HEK293T (cell line): ENCODE data around the gene STAG1.

Experiments
- CTCF ChIA-PET: fragments of 350-600 bp; formaldehyde crosslinking; extraction: SDS; loops from one replicate; lab custom pipeline; 2021; ENCODE audit warnings: antibody characterized with exemption, inconsistent platforms; lab: Yijun Ruan, JAX
- POLR2A ChIA-PET: fragments of 350-600 bp; formaldehyde crosslinking; extraction: SDS; loops from one replicate; lab custom pipeline; 2020; ENCODE audit warnings: antibody characterized with exemption, inconsistent platforms; lab: Yijun Ruan, JAX
- DNase-seq: peaks from one replicate; pipeline ENCODE4 v3.0.0; 2012; ENCODE audit warnings: mixed read lengths; ENCODE audit errors: extremely low spot score
- ARNT ChIP-seq: fragments of 450-650 bp; IDR thresholded peaks from 2 replicates; pipeline ENCODE4 v1.6.1; 2017; ENCODE audit warnings: mild to moderate bottlenecking
- BHLHE40 ChIP-seq: fragments of 450-650 bp; IDR thresholded peaks from 2 replicates; pipeline ENCODE4 v1.6.1; 2016; ENCODE audit warnings: mild to moderate bottlenecking, moderate library complexity, borderline replicate concordance
- CTBP1 ChIP-seq: fragments of 450-650 bp; IDR thresholded peaks from 2 replicates; pipeline ENCODE4 v1.6.1; 2016; ENCODE audit warnings: borderline replicate concordance
- ELF4 ChIP-seq: fragments of 450-650 bp; IDR thresholded peaks from 2 replicates; pipeline ENCODE4 v1.6.1; 2017; ENCODE audit warnings: antibody characterized with exemption
- FOXA1 ChIP-seq: fragments of 450-650 bp; IDR thresholded peaks from 2 replicates; pipeline ENCODE4 v1.6.1; 2016; ENCODE audit warnings: mild to moderate bottlenecking
- FOXK2 ChIP-seq: fragments of 450-650 bp; IDR thresholded peaks from 2 replicates; pipeline ENCODE4 v1.6.1; 2016; ENCODE audit warnings: mild to moderate bottlenecking
- FOXM1 ChIP-seq: fragments of 450-650 bp; IDR thresholded peaks from 2 replicates; pipeline ENCODE4 v1.6.1; 2017; ENCODE audit warnings: mild to moderate bottlenecking, borderline replicate concordance
- HDGF ChIP-seq: fragments of 450-650 bp; IDR thresholded peaks from 2 replicates; pipeline ENCODE4 v1.6.1; 2017; ENCODE audit warnings: antibody characterized with exemption, borderline replicate concordance
- L3MBTL2 ChIP-seq: fragments of 450-650 bp; conservative IDR thresholded peaks from 2 replicates; pipeline ENCODE4 v1.6.1; 2016; ENCODE audit warnings: mild to moderate bottlenecking
- LEF1 ChIP-seq: fragments of 450-650 bp; IDR thresholded peaks from 2 replicates; pipeline ENCODE4 v1.6.1; 2017; ENCODE audit warnings: mild to moderate bottlenecking, borderline replicate concordance
- NFRKB ChIP-seq: fragments of 450-650 bp; IDR thresholded peaks from 2 replicates; pipeline ENCODE4 v1.6.1; 2016; ENCODE audit warnings: mild to moderate bottlenecking, moderate library complexity
- PKNOX1 ChIP-seq: fragments of 450-650 bp; IDR thresholded peaks from 2 replicates; pipeline ENCODE4 v1.6.1; 2016
- SP1 ChIP-seq: fragments of 450-650 bp; IDR thresholded peaks from 2 replicates; pipeline ENCODE4 v1.6.1; 2017
- SUZ12 ChIP-seq: fragments of 450-650 bp; IDR thresholded peaks from 2 replicates; pipeline ENCODE4 v1.6.1; 2016; ENCODE audit warnings: mild to moderate bottlenecking
- TARDBP ChIP-seq: fragments of 450-650 bp; IDR thresholded peaks from 2 replicates; pipeline ENCODE4 v1.6.1; 2016
- ZNF384 ChIP-seq: fragments of 450-650 bp; IDR thresholded peaks from 2 replicates; pipeline ENCODE4 v1.6.1; 2016

The STAG1 gene

GRCh38 chr3:136658946-136659682 is 93.1 kb downstream of the STAG1 start:
- TF ChIP-seq PKNOX1 = 0 out of 2 replicates have a peak, but pooled peaks have one; percentile 17
- no peak for TF ChIP-seq NFRKB
- ChIA-PET CTCF (interaction anchor here (0.5 kb wide), 1 partner anchor 172 kb away, joined by 3 read pairs; no protein-coding TSS in a partner anchor), POLR2A (interaction anchor here (0.8 kb wide), 1 partner anchor 93 kb away, joined by 3 read pairs; the partner anchor contains the start of gene STAG1)
- DNase-seq = peak; percentile 37

- POLR2A ChIA-PET = no interaction called here
Observed at GRCh38 chr3:136657526-136657925, 94.7 kb downstream of the STAG1 start.

GRCh38 chr3:136653628-136654027 is 98.5 kb downstream of the STAG1 start:
- no peak for TF ChIP-seq TARDBP
- TF ChIP-seq SP1 = no peak
- TF ChIP-seq PKNOX1 = no peak
- TF ChIP-seq FOXK2 = no peak
- TF ChIP-seq BHLHE40 = no peak
- no peak for TF ChIP-seq ELF4
- TF ChIP-seq ARNT = no peak
- TF ChIP-seq HDGF = no peak
- no peak for TF ChIP-seq NFRKB
- no peak for TF ChIP-seq FOXA1
- ChIA-PET CTCF (no interaction called here), POLR2A (no interaction called here)
- no peak for DNase-seq

More at GRCh38 chr3:136657526-136657925, 94.7 kb downstream of the STAG1 start:
- TF ChIP-seq BHLHE40 (no peak), HDGF (no peak), ELF4 (no peak), FOXK2 (no peak)
- CTCF ChIA-PET = no interaction called here
- no peak for DNase-seq

GRCh38 chr3:136651581-136651980 is 100.6 kb downstream of the STAG1 start:
- CTCF ChIA-PET = no interaction called here
- POLR2A ChIA-PET = no interaction called here
- TF ChIP-seq FOXA1 (no peak), FOXM1 (no peak), HDGF (no peak), PKNOX1 (no peak), ZNF384 (no peak), ELF4 (no peak), LEF1 (no peak), FOXK2 (no peak), CTBP1 (no peak), ARNT (no peak), L3MBTL2 (no peak), BHLHE40 (no peak), NFRKB (no peak), TARDBP (no peak), SP1 (no peak), SUZ12 (no peak)
- no peak for DNase-seq

- TF ChIP-seq ELF4 (no peak), NFRKB (no peak), TARDBP (no peak), PKNOX1 (no peak), FOXA1 (no peak), ARNT (no peak), ZNF384 (no peak), SUZ12 (no peak), SP1 (no peak), L3MBTL2 (no peak), FOXM1 (no peak)
- POLR2A ChIA-PET = no interaction called here
- DNase-seq = no peak
- CTCF ChIA-PET = no interaction called here
Observed at GRCh38 chr3:136650461-136650860, 101.7 kb downstream of the STAG1 start.

- ChIA-PET POLR2A (no interaction called here), CTCF (interaction anchor here (0.7 kb wide), 1 partner anchor 94 kb away, joined by 3 read pairs; no protein-coding TSS in a partner anchor)
- no peak for DNase-seq
- TF ChIP-seq ZNF384 = no peak
- no peak for TF ChIP-seq PKNOX1
- no peak for TF ChIP-seq SUZ12
- TF ChIP-seq BHLHE40 = no peak
- TF ChIP-seq L3MBTL2 = no peak
- TF ChIP-seq LEF1 = no peak
- no peak for TF ChIP-seq ARNT
- TF ChIP-seq TARDBP = no peak
- no peak for TF ChIP-seq HDGF
- no peak for TF ChIP-seq FOXK2
- TF ChIP-seq FOXA1 = no peak
- no peak for TF ChIP-seq ELF4
- TF ChIP-seq SP1 = no peak
- no peak for TF ChIP-seq CTBP1
- no peak for TF ChIP-seq NFRKB
- TF ChIP-seq FOXM1 = no peak
Observed at GRCh38 chr3:136645915-136646314, 106.3 kb downstream of the STAG1 start.
